GM23338 (cell line): Measurements from ENCODE around the gene PLEKHA8.

Experiments
- EZH2 ChIP-seq: fragments of 200-600 bp; sonication (generic); IDR thresholded peaks from one replicate; pipeline ENCODE4 v1.8.0; 2017; ENCODE audit warnings: antibody characterized with exemption, mild to moderate bottlenecking, low read depth; ENCODE audit not compliant: unreplicated experiment
- EZH2phosphoT487 ChIP-seq: fragments of 200-600 bp; sonication (generic); IDR thresholded peaks from one replicate; pipeline ENCODE4 v1.8.1; 2018; ENCODE audit warnings: antibody characterized with exemption; ENCODE audit not compliant: unreplicated experiment
- POLR2AphosphoS5 ChIP-seq: IDR thresholded peaks from 2 replicates; pipeline ENCODE4 v1.6.1; 2016; ENCODE audit warnings: antibody characterized with exemption, low read depth
- TF ChIP-seq, protein P1 (sequence below), 2 experiments: fragments of 200-600 bp in 1 of 2; sonication (generic) in 1 of 2; conservative IDR thresholded peaks; 2 replicates each; pipeline versions ENCODE4 v1.5.1 to v1.6.1; 2016 to 2017; ENCODE audit warnings: antibody characterized with exemption in 2 of 2, low read depth in 2 of 2, mild to moderate bottlenecking in 2 of 2, moderate library complexity in 1 of 2

- TF ChIP-seq EZH2 = no peak
- TF ChIP-seq, protein P1, sequence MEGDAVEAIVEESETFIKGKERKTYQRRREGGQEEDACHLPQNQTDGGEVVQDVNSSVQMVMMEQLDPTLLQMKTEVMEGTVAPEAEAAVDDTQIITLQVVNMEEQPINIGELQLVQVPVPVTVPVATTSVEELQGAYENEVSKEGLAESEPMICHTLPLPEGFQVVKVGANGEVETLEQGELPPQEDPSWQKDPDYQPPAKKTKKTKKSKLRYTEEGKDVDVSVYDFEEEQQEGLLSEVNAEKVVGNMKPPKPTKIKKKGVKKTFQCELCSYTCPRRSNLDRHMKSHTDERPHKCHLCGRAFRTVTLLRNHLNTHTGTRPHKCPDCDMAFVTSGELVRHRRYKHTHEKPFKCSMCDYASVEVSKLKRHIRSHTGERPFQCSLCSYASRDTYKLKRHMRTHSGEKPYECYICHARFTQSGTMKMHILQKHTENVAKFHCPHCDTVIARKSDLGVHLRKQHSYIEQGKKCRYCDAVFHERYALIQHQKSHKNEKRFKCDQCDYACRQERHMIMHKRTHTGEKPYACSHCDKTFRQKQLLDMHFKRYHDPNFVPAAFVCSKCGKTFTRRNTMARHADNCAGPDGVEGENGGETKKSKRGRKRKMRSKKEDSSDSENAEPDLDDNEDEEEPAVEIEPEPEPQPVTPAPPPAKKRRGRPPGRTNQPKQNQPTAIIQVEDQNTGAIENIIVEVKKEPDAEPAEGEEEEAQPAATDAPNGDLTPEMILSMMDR (conservative IDR thresholded peaks at IDR 0.05; ENCODE audit: low read depth in 2 of 2) = no peak
- no peak for TF ChIP-seq EZH2phosphoT487
- TF ChIP-seq POLR2AphosphoS5 = no peak
Measured at GRCh38 chr7:30036220-30036619, 8.0 kb downstream of the PLEKHA8 start.
